Measurements from ENCODE around the gene BTNL2.

BTNL2 gene

DNA sequence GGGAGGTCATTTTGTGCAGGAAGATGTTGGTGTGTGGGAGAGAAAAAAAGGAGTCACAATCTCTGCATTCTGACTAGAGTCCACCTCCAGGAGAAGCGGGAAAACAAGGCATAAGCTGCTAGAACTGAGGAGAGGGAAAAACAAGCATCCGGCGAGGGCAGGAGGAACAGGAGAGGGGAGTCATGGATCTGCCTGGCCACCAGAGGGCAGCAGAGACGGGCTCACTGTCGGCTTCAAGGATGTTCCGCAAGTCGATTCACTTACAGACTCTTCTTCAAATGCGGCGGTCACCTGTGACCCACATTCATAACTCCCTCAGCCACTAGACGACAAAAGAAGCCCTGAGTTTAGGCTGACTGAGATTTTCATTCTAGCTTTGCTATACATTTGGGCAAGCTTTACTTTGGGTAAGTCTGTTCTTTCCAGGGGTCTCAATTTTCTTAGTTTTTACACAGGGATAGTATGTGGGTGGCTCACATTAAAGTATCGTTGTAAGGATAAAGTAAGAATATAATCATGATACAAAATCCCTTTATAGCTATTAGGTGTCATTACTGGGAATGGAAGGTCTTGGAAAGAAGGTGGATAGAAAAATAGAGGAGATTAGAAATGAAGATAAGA lies 6.6 kb upstream of the BTNL2 start:
- peak; percentile 78 for DNase-seq (ENCODE audit: low read depth, low spot score)

GRCh38 chr6:32411566-32412327 lies 4.8 kb upstream of the BTNL2 start:
- DNase-seq (ENCODE audit: low read depth, low spot score) = no peak

GRCh38 chr6:32410906-32411305 lies 3.9 kb upstream of the BTNL2 start:
- no peak for DNase-seq (ENCODE audit: low read depth, low spot score)

- DNase-seq (ENCODE audit: low read depth, low spot score) = no peak
These were observed 784 bp downstream of the BTNL2 start for GRCh38 chr6:32406197-32406596.

GRCh38 chr6:32405656-32406055 lies 1.3 kb downstream of the BTNL2 start:
- no peak for DNase-seq (ENCODE audit: low read depth, low spot score)

DNA sequence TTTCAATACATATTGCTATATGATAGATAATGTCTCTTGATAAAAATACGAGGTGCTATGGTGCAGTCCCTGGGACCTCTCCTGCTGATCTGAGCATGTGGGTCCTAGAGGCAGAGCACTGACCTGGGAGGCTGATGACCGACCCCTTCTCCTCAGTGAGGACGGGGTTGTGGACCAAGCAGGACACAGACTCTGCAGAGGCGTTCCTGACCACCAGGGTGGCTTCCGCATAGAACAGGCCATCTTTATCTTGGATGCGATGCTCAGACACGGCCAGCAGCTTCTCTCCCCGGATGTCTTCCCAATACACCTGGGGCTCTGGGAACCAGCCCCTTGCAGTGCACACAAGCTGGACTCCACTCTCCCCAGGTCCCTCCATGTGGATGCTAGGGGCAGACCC lies 4.2 kb downstream of the BTNL2 start:
- DNase-seq (ENCODE audit: low read depth, low spot score) = no peak

DNA sequence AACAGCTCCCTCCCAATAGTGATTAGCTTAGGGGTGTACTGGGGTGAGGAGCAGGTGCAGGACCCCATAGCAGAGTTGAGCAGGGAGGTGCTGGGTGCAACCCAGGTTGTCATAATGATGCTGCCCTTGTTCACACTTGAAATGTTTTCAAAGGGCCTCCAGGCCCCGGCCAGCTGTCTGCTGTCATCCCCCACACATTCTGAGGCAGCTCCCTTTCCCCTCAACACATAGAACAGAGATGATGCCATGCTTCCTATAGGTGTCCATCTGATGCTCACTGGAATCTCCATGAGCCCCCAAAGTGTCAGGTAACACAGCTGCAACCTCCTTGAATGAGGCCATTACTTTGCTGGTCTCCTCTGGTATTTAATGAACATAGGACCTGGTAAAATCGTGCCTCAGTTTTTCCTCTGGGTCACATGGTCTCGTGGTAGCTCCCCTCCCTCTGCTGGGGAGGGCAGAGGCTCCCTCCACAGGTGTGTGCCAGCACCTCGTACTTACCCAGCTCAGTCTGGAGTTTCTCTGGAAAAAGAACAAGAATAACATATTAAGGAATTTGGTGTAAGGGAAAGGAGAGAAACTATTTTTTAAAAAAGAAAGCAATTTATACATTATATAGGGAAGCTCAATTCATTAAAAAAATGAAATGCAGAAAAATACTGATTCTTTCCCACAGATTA lies 5.6 kb downstream of the BTNL2 start:
- no peak for DNase-seq (ENCODE audit: low read depth, low spot score)

GRCh38 chr6:32397252-32397920 lies 9.6 kb downstream of the BTNL2 start:
- DNase-seq (ENCODE audit: low read depth, low spot score) = no peak

DNA sequence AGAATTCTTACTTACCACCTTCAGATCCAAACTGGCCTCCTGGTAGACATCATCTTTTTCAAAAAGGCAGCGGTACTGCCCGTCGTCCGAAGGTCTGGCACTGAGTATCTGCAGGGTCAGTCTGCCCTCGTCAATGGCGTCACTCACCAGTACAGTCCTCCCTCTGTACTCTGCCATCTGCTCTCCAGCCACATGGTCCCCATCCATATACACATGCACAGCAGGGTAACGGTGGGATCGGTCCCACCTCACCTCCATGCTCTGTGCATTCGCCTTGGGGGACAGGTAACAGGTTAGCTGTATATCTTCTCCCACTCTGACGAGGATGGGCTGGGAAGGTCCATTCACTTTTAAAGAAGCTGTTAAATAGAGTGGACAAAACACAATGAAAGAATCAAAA lies 11.0 kb downstream of the BTNL2 start:
- no peak for DNase-seq (ENCODE audit: low read depth, low spot score)

- no peak for DNase-seq (ENCODE audit: low read depth, low spot score)
These were observed 13.1 kb downstream of the BTNL2 start for GRCh38 chr6:32393665-32394420.

DNA sequence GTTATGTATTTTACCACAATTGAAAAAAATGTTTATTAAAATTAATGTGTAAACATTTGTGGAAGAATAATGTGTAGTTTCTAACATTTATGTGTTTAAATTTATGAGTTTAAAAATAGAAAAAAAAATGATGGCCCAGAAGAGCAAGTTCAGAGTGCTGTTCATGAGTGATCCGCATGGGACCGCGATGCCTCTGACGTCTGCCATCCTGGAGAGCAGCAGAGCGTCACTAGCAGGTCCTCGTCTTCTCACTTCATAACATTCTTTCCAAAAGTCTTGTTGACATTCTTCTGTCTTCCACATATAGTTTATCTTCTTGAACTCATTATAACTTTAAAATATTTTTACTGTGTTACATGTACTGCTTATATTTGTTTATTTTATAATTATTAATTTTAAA lies 15.5 kb downstream of the BTNL2 start:
- DNase-seq (ENCODE audit: low read depth, low spot score) = no peak

DNA sequence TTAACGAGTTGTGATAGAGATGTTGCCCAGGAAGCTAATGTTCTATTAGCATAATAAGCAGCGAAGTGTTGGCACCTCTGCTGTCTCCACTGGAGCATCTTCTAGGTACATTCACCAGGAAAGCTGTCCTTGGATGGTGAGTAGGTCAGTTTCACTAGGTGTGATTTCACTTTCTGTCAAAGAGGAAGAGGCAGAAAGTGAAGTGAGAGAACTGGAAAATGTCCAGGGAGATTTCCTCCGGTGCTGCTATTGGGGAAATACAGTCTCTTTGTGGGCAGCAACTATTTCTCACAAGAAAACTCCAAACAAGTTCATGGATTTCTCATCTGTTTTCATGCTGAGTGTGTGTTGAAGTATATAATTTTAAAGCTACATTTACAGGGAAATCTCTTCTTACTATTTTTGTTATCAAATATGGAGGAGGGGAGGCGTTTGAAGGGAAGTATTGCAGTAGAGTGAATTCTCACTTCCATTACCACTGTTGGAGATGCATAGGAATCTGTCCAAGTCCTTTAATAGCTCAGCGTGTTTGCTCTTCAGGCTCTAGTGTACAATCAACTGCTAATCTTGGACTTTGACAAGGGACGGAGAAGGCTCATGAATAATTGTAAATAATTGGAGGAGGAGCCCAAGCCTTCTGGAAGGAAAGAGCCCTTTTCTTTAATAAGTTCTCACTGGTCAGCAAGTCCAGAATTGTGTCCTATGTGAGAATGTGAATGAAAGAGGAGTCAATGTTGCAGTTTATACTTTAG lies 19.2 kb downstream of the BTNL2 start:
- no peak for DNase-seq (ENCODE audit: low read depth, low spot score)

DNA sequence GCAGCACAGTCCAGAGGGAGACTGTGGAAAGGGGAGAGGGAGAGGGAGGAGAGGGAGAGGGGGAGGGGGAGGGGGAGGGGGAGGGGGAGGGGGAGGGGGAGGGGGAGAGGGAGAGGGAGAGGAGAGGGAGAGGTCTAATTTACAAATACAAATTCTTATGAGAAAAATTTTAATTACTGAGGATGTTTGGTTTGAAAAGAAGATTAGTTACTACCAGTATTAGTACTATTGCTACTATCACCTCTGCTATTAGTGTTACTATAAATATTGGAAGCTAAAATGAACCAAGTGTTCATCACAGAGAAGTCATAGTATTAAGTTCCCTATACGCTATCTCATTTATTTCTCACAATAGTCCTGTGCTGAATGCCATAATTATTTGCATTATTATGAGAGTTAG lies 20.9 kb downstream of the BTNL2 start:
- DNase-seq (ENCODE audit: low read depth, low spot score) = no peak

DNA sequence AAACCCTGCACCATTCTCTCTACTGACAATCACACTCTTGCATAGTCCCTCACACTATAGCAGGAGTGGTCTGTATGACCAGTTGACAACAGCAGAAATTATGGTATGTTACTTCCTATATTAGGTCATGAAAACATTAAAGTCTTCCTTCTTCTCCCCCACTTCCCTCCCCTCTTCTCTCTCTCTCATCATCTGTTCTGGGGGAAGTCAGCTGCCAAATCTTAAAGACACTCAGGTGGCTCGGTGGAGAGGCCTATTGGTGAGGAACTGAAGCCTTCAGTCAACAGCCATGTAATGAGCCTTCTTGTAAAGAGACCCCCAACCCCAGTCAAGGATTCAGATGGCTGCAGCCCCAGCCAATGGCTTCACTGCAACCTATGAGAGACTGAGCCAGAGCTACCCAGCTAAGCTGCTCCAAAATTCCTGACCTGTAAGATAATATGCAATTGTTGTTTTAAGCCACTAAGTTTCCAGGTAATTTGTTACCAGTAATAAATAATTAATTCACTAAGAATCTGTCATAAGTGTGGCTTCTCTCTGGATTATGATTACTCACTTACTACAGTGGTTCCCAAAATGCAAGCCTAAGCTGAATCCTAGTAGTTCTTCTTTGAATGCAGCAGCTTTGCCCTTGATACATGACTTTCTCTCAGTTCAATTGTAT lies 24.1 kb downstream of the BTNL2 start:
- DNase-seq (ENCODE audit: low read depth, low spot score) = no peak

DNA sequence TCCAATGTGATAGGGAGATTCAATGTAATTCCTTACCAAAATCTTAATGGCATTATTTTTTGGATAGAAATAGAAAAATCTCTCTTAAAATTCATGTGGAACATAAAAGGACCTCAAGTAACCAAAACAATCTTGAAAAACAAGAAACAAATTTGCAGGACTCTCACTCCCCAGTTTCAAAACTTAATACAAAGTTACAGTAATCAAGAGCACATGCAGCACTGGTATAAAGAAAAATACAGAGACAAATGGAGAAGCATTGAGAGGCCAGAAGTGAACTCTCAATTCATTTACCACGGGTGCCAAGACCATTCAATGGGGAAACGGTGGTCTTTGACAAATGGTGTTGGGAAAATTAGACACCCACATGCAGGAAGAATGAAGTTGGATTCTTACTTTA lies 27.4 kb downstream of the BTNL2 start:
- DNase-seq (ENCODE audit: low read depth, low spot score) = no peak

DNA sequence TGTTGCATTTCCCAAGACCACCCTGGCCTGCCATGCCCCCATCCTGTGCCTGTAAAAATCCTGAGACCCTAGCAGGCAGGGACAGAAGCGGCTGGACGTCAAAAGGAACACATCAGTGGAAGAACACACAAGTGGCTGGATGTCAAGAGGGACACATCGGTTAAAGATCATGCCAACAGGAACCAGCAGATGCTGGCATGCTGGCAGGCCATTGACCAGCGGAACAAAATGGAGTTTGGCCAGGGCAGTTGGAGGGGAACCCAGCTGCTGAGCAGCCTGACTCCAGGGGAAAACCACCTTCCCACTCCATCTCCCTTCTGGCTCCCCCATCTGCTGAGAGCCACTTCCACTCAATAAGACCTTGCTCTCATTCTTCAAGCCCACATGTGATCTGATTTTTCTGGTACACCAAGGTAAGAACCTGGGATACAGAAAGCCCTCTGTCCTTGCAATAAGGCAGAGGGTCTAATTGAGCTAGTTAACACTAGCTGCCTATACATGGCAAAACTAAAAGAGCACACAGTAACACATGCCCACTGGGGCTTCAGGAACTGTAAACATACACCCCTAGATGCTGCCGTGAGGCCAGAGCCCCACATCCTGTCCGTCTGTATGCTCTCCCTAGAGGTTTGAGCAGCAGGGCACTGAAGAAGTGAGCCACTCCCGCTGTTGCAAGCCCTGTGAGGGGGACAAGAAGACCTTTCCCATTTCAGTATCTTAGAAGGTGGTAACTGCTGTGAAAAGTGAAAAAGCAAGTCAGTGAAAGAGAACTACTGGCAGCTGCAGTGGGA lies 31.0 kb downstream of the BTNL2 start:
- DNase-seq (ENCODE audit: low read depth, low spot score) = no peak

DNA sequence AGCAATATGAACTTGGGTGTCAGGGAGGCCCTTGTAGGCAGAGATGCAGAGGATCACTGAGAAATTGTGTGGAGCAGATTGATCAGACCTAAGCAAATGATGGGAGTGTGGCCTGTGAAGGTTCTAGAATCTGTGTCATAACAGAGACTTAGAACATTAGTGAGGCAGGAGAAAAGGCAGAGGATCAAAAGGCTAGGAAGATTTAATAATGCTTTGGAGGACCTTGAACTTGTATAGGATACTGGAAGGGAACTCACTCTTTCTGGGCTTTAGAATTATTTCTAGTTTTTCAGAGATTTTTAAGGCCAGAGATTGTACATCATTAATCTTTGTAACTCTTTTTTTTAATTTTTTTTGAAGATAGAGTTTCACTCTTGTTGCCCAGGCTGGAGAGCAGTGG lies 35.2 kb downstream of the BTNL2 start, which contains the start of gene TSBP1:
TSBP1 (minus strand) TSS at position 101 of the 400 bp plus-strand sequence. CDS start 197 bp downstream, outside the sequence.
- no peak for DNase-seq (ENCODE audit: low read depth, low spot score)

- no peak for DNase-seq (ENCODE audit: low read depth, low spot score)
These were observed 35.8 kb downstream of the BTNL2 start for GRCh38 chr6:32371229-32371628.

- DNase-seq (ENCODE audit: low read depth, low spot score) = no peak
These were observed 36.5 kb downstream of the BTNL2 start for GRCh38 chr6:32370505-32370904.

Measured in activated naive CD8-positive, alpha-beta T cell treated with anti-CD3 and anti-CD28 coated beads, Interleukin-2, amount 50 U/mL, for 16 hours (primary cell).